GM23338 (cell line): Measurements from ENCODE around the gene RBMS2. TPM values are rescaled to one million over a fixed set of nuclear protein-coding genes. Genes with fewer than 3 reads are reported as not detected.

ENCODE experiments used
- ATAC-seq: fragments of 200-7000 bp; cut with Tn5 transposase; 3 replicates; pipeline ENCODE4 v1.9.1; 2020
- DNase-seq: peaks from one replicate; pipeline ENCODE4 v3.0.0-alpha.2; 2015; ENCODE audit warnings: low spot score
- H2AFZ ChIP-seq: fragments of 200-600 bp; sonication (generic); 2 replicates; pipeline ENCODE4 v1.8.0; 2016; ENCODE audit warnings: antibody characterized with exemption, mild to moderate bottlenecking, moderate library complexity
- H3F3A ChIP-seq: fragments of 200-600 bp; sonication (generic); replicated peaks from 2 replicates; pipeline ENCODE4 v1.8.0; 2017; ENCODE audit warnings: antibody characterized with exemption, mixed run types, low read depth
- H3K27ac ChIP-seq: fragments of 200-600 bp; sonication (generic); 2 replicates; pipeline ENCODE4 v1.6.1; 2016; ENCODE audit warnings: low read depth
- H3K27me3 ChIP-seq: fragments of 200-600 bp; sonication (generic); 2 replicates; pipeline ENCODE4 v1.8.0; 2016; ENCODE audit warnings: mild to moderate bottlenecking, mixed run types, moderate library complexity; ENCODE audit not compliant: insufficient read depth
- H3K36me3 ChIP-seq: fragments of 200-600 bp; sonication (generic); 2 replicates; pipeline ENCODE4 v1.8.0; 2016; ENCODE audit warnings: mild to moderate bottlenecking; ENCODE audit not compliant: insufficient read depth
- H3K4me1 ChIP-seq: fragments of 200-600 bp; sonication (generic); 2 replicates; pipeline ENCODE4 v1.8.0; 2016; ENCODE audit warnings: mild to moderate bottlenecking, moderate library complexity; ENCODE audit not compliant: insufficient read depth
- H3K4me2 ChIP-seq: fragments of 200-600 bp; sonication (generic); 2 replicates; pipeline ENCODE4 v1.7.1; 2017; ENCODE audit warnings: mixed run types
- H3K4me3 ChIP-seq: fragments of 200-600 bp; sonication (generic); 2 replicates; pipeline ENCODE4 v1.6.1; 2016; ENCODE audit warnings: mixed run types
- H3K79me2 ChIP-seq: fragments of 200-600 bp; sonication (generic); replicated peaks from 2 replicates; pipeline ENCODE4 v1.8.0; 2017; ENCODE audit warnings: mild to moderate bottlenecking; ENCODE audit not compliant: insufficient read depth
- H3K9me2 ChIP-seq: fragments of 200-600 bp; sonication (generic); 2 replicates; pipeline ENCODE4 v1.8.0; 2017; ENCODE audit not compliant: insufficient read depth
- H4K20me1 ChIP-seq: fragments of 200-600 bp; sonication (generic); replicated peaks from 2 replicates; pipeline ENCODE4 v1.8.0; 2017; ENCODE audit warnings: mild to moderate bottlenecking; ENCODE audit not compliant: insufficient read depth
- H3K27ac Mint-ChIP-seq: 2 replicates; pipeline ENCODE4 v1.8.0; 2020; ENCODE audit warnings: inconsistent platforms, mild to moderate bottlenecking, moderate library complexity, mixed read lengths
- H3K27me3 Mint-ChIP-seq: 3 replicates; pipeline ENCODE4 v1.8.0; 2022; ENCODE audit warnings: low read depth, mild to moderate bottlenecking, moderate library complexity, mixed read lengths, inconsistent platforms; ENCODE audit not compliant: insufficient read depth, poor library complexity
- H3K36me3 Mint-ChIP-seq: 3 replicates; pipeline ENCODE4 v1.8.0; 2021; ENCODE audit warnings: low read depth, mild to moderate bottlenecking, inconsistent platforms, moderate library complexity, mixed read lengths
- H3K4me1 Mint-ChIP-seq: 3 replicates; pipeline ENCODE4 v1.8.0; 2020; ENCODE audit warnings: mild to moderate bottlenecking, inconsistent platforms, mixed read lengths
- H3K4me3 Mint-ChIP-seq: 3 replicates; pipeline ENCODE4 v1.8.0; 2021; ENCODE audit warnings: moderate library complexity, mild to moderate bottlenecking, inconsistent platforms, mixed read lengths
- H3K9me3 Mint-ChIP-seq: 3 replicates; pipeline ENCODE4 v1.8.0; 2020; ENCODE audit warnings: moderate library complexity, mild to moderate bottlenecking, inconsistent platforms, mixed read lengths
- CREB1 ChIP-seq: fragments of 250-450 bp; sonication (Bioruptor Pico); IDR thresholded peaks from 2 replicates; pipeline ENCODE4 v1.5.0; 2020; ENCODE audit warnings: low read depth, mild to moderate bottlenecking, moderate library complexity
- EZH2phosphoT487 ChIP-seq: fragments of 200-600 bp; sonication (generic); IDR thresholded peaks from one replicate; pipeline ENCODE4 v1.8.1; 2018; ENCODE audit warnings: antibody characterized with exemption; ENCODE audit not compliant: unreplicated experiment
- JUNB ChIP-seq: IDR thresholded peaks from one replicate; pipeline ENCODE4 v1.6.1; 2016; ENCODE audit warnings: antibody characterized with exemption; ENCODE audit not compliant: unreplicated experiment
- NANOG ChIP-seq: IDR thresholded peaks from 2 replicates; pipeline ENCODE4 v1.6.1; 2016; ENCODE audit warnings: antibody characterized with exemption, borderline replicate concordance
- POLR2AphosphoS5 ChIP-seq: IDR thresholded peaks from 2 replicates; pipeline ENCODE4 v1.6.1; 2016; ENCODE audit warnings: antibody characterized with exemption, low read depth
- ZNF114 ChIP-seq: fragments of 250-450 bp; sonication (Bioruptor Pico); IDR thresholded peaks from 2 replicates; pipeline ENCODE4 v1.5.0; 2020; ENCODE audit warnings: mild to moderate bottlenecking, moderate library complexity
- ZNF331 ChIP-seq: fragments of 250-450 bp; sonication (Bioruptor Pico); IDR thresholded peaks from 2 replicates; pipeline ENCODE4 v1.5.0; 2020; ENCODE audit warnings: low read depth, mild to moderate bottlenecking, moderate library complexity
- polyA plus RNA-seq: library from polyadenylated mRNA; unstranded; fragments of >200 nt; fragmentation: Nextera tagmentation; extraction: Ambion mirVana; gene quantifications from 2 replicates; pipeline ENCODE4 v1.2.1, GENCODE V29; 2016
- total RNA-seq: library from RNA; depleted of rRNA; stranded (reverse); fragments of >200 nt; shearing (Covaris generic); gene quantifications from 2 replicates; pipeline ENCODE4 v1.2.3, GENCODE V29; 2014
- TF ChIP-seq, protein P1 (sequence below): fragments of 250-450 bp; sonication (Bioruptor Pico); IDR thresholded peaks from 2 replicates; pipeline ENCODE4 v1.5.0; 2020; ENCODE audit warnings: mild to moderate bottlenecking, moderate library complexity
- TF ChIP-seq, protein P2 (sequence below): IDR thresholded peaks from one replicate; pipeline ENCODE4 v1.6.1; 2018; ENCODE audit warnings: antibody characterized with exemption; ENCODE audit not compliant: unreplicated experiment

Gene RBMS2
- total and polyA plus RNA-seq, 2 experiments from 2014 or later: 9.2 to 16.8 TPM

DNA sequence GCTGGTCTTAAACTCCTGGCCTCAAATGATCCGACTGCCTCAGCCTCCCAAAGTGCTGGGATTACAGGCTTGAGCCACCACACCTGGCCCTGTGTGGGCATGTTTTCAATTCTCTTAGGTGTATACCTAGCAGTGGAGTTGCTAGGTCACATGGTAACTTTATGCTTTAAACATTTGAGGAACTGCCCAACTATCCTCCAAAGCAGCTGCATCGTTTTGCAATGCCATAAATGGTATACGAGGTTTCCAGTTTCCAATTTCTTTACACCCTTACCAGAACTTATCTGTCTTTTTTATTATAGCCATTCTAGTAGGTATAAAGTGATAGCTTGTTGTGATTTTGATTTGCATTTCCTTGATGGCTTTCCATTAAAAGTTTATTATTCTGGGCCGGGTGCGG lies 25.1 kb downstream of the RBMS2 start (continued):
- TF ChIP-seq, protein P1, sequence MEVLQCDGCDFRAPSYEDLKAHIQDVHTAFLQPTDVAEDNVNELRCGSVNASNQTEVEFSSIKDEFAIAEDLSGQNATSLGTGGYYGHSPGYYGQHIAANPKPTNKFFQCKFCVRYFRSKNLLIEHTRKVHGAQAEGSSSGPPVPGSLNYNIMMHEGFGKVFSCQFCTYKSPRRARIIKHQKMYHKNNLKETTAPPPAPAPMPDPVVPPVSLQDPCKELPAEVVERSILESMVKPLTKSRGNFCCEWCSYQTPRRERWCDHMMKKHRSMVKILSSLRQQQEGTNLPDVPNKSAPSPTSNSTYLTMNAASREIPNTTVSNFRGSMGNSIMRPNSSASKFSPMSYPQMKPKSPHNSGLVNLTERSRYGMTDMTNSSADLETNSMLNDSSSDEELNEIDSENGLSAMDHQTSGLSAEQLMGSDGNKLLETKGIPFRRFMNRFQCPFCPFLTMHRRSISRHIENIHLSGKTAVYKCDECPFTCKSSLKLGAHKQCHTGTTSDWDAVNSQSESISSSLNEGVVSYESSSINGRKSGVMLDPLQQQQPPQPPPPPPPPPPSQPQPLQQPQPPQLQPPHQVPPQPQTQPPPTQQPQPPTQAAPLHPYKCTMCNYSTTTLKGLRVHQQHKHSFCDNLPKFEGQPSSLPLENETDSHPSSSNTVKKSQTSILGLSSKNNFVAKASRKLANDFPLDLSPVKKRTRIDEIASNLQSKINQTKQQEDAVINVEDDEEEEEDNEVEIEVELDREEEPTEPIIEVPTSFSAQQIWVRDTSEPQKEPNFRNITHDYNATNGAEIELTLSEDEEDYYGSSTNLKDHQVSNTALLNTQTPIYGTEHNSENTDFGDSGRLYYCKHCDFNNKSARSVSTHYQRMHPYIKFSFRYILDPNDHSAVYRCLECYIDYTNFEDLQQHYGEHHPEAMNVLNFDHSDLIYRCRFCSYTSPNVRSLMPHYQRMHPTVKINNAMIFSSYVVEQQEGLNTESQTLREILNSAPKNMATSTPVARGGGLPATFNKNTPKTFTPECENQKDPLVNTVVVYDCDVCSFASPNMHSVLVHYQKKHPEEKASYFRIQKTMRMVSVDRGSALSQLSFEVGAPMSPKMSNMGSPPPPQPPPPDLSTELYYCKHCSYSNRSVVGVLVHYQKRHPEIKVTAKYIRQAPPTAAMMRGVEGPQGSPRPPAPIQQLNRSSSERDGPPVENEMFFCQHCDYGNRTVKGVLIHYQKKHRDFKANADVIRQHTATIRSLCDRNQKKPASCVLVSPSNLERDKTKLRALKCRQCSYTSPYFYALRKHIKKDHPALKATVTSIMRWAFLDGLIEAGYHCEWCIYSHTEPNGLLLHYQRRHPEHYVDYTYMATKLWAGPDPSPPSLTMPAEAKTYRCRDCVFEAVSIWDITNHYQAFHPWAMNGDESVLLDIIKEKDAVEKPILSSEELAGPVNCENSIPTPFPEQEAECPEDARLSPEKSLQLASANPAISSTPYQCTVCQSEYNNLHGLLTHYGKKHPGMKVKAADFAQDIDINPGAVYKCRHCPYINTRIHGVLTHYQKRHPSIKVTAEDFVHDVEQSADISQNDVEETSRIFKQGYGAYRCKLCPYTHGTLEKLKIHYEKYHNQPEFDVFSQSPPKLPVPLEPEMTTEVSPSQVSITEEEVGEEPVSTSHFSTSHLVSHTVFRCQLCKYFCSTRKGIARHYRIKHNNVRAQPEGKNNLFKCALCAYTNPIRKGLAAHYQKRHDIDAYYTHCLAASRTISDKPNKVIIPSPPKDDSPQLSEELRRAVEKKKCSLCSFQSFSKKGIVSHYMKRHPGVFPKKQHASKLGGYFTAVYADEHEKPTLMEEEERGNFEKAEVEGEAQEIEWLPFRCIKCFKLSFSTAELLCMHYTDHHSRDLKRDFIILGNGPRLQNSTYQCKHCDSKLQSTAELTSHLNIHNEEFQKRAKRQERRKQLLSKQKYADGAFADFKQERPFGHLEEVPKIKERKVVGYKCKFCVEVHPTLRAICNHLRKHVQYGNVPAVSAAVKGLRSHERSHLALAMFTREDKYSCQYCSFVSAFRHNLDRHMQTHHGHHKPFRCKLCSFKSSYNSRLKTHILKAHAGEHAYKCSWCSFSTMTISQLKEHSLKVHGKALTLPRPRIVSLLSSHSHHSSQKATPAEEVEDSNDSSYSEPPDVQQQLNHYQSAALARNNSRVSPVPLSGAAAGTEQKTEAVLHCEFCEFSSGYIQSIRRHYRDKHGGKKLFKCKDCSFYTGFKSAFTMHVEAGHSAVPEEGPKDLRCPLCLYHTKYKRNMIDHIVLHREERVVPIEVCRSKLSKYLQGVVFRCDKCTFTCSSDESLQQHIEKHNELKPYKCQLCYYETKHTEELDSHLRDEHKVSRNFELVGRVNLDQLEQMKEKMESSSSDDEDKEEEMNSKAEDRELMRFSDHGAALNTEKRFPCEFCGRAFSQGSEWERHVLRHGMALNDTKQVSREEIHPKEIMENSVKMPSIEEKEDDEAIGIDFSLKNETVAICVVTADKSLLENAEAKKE (CRISPR knock-in tag): no peak

DNA sequence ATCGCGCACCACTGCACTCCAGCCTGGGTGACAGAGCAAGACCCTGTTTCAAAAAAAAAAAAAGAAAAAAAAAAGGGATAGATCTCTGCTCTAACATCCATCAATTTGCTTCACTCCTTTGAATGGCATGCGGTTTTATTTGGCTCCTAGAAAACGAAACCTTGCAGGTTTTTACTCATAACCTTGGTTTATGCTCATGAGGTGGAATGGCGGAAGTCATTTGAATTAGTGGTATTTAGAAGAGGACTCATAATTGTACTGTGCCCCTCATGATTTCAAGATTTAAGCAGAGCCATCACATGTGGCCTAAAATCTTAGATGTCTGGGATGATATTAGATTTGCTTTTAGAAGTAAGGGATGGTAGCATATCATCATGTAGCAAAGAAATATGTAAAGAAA lies 29.4 kb downstream of the RBMS2 start:
- H3K27ac Mint-ChIP-seq: no peak overlapping the region
- H3K9me3 Mint-ChIP-seq: no peaks in the 10 kb centered on the region
- Histone ChIP-seq H4K20me1 (peaks cover 5% of the 10 kb centered on the region; the same call in 1 of the 2 replicates), H3K27ac (no peak overlapping the region), H3K4me2 (no peak overlapping the region), H3K4me3 (no peak overlapping the region), H3K27me3 (no peaks in the 10 kb centered on the region), H3K36me3 (no peaks in the 10 kb centered on the region), H3K79me2 (peaks cover 7% of the 10 kb centered on the region; the same call in 1 of the 2 replicates), H2AFZ (no peak overlapping the region), H3F3A (no peaks in the 10 kb centered on the region), H3K9me2 (no peaks in the 10 kb centered on the region), H3K4me1 (no peaks in the 10 kb centered on the region)
- DNase-seq (no peak), ATAC-seq (no peak)
- H3K36me3 Mint-ChIP-seq: no peaks in the 10 kb centered on the region
- no peaks in the 10 kb centered on the region for H3K27me3 Mint-ChIP-seq
- no peak overlapping the region for H3K4me3 Mint-ChIP-seq
- TF ChIP-seq POLR2AphosphoS5 (no peak), JUNB (no peak), ZNF114 (CRISPR knock-in tag) (no peak), NANOG (no peak), CREB1 (CRISPR knock-in tag) (no peak), EZH2phosphoT487 (no peak), ZNF331 (CRISPR knock-in tag) (no peak)
- TF ChIP-seq, protein P2, sequence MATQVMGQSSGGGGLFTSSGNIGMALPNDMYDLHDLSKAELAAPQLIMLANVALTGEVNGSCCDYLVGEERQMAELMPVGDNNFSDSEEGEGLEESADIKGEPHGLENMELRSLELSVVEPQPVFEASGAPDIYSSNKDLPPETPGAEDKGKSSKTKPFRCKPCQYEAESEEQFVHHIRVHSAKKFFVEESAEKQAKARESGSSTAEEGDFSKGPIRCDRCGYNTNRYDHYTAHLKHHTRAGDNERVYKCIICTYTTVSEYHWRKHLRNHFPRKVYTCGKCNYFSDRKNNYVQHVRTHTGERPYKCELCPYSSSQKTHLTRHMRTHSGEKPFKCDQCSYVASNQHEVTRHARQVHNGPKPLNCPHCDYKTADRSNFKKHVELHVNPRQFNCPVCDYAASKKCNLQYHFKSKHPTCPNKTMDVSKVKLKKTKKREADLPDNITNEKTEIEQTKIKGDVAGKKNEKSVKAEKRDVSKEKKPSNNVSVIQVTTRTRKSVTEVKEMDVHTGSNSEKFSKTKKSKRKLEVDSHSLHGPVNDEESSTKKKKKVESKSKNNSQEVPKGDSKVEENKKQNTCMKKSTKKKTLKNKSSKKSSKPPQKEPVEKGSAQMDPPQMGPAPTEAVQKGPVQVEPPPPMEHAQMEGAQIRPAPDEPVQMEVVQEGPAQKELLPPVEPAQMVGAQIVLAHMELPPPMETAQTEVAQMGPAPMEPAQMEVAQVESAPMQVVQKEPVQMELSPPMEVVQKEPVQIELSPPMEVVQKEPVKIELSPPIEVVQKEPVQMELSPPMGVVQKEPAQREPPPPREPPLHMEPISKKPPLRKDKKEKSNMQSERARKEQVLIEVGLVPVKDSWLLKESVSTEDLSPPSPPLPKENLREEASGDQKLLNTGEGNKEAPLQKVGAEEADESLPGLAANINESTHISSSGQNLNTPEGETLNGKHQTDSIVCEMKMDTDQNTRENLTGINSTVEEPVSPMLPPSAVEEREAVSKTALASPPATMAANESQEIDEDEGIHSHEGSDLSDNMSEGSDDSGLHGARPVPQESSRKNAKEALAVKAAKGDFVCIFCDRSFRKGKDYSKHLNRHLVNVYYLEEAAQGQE: no peak
- no peaks in the 10 kb centered on the region for H3K4me1 Mint-ChIP-seq
